Central memory CD4-positive, alpha-beta T cell (primary cell): ENCODE data around the gene PSMB4.
"Not testable (repeated sequence)": the region's sequence is repeated elsewhere in the genome, so short reads cannot be mapped to it uniquely, and the experiment has no call there.

Experiments used
- DNase-seq: peaks from one replicate; pipeline ENCODE4 v3.0.0; 2022

Gene PSMB4

GRCh38 chr1:151390221-151391078 is 8.9 kb upstream of the PSMB4 start:
- not testable (repeated sequence) for DNase-seq

DNA sequence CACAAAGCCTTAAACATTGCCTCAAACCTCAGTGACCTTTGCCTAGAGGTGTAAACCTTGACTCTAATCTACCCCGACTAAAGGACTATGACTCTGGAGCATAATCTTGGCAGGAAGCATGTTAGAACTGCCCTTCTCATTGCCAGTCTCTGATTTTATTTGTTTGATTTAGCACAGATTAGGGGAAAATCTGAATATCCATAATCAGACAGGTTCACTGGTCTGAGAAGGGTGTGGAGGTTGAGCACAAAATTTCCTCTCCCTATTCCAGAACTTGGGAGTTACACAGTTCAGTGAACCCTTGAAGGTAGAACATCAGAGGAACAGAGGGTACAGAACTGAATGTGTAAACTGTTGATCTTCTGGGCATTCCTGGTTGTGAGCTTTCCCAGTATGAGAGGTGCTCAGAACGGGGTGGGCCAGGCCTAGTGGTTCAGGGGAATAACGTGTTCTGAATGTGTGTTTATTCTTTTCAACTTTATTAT is 8.3 kb upstream of the PSMB4 start:
- no peak for DNase-seq

GRCh38 chr1:151393583-151393982 is 5.8 kb upstream of the PSMB4 start:
- no peak for DNase-seq

DNA sequence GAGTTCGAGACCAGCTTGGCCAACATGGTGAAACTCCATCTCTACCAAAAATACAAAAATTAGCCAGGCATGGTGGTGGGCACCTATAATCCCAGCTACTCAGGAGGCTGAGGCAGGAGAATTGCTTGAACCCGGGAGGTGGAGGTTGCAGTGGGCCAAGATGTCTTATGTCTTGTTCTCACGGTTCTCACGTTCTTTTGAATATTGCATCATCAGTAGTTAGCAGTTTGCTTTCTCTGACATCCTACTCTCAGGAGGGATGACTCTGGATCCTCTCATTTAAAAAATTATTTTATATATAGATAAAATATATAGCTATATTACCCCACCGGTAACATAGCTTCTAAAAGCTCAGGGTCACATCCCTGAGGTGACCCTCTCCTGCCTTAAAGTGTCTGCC is 3.1 kb upstream of the PSMB4 start:
- not testable (repeated sequence) for DNase-seq

DNA sequence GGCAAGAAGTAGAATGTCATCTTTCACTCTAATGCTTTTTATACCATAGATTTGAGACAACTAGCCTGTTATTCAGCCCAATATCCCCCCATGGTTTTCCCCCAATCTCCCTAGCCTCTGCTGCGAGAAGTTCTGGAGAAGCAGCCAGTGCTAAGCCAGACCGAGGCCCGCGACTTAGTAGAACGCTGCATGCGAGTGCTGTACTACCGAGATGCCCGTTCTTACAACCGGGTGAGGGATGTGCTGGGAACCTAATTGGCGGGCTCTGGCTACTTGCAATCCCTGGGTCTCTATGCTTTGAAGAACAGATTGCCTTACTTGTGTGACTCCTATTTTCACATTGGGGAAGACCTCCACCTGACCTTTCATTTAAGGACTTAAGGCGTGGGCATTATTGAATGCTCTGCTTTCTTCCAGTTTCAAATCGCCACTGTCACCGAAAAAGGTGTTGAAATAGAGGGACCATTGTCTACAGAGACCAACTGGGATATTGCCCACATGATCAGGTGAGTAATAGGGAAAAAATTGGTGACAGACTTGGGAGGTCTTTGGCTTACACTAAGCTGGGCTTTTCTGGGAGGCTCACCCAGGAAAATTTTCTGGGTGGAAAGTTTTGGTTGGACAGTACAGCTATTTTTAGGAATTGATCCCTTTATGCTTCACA is 1.9 kb downstream of the PSMB4 start:
- no peak for DNase-seq

GRCh38 chr1:151401860-151402259 is 2.5 kb downstream of the PSMB4 start:
- DNase-seq = no peak

DNA sequence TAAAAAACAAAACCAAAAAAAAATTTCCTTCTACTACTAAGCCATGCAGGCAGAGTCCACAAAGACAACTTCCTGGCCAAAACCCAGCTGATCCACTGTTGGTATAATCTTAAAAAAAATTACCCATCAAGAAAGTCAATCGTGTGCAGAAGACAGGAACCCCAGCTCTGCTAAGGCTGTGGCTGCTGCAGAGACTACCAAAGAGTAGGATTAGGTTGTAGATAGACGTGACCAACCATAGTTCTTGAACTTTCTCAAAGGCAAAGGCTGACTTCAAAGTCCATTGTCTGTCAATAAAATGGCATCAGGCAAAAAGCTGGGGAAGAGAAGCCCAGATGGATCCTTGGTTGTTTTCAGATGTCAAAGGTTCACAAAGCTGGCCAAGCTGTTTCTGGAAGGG is 3.4 kb downstream of the PSMB4 start:
- no peak for DNase-seq

DNA sequence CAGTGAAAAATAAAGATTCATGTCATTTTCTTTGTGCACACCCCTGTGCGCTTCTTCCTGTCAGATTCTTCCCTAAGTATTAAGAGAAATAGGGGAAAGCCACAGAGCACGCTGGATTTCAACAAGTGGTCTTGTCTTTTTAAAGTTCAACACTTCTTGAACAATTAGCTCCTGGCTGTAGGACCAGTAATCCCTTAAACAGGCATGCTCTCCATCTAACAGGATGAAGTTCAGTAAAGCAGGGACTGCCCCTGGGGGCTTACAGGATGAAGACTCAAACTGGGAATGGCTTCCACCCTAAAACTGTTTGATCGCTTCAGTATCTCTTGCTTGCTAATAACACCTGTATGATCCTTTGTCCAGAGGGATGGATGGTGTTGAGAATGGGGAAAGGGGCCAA is 4.2 kb downstream of the PSMB4 start:
- DNase-seq = no peak

DNA sequence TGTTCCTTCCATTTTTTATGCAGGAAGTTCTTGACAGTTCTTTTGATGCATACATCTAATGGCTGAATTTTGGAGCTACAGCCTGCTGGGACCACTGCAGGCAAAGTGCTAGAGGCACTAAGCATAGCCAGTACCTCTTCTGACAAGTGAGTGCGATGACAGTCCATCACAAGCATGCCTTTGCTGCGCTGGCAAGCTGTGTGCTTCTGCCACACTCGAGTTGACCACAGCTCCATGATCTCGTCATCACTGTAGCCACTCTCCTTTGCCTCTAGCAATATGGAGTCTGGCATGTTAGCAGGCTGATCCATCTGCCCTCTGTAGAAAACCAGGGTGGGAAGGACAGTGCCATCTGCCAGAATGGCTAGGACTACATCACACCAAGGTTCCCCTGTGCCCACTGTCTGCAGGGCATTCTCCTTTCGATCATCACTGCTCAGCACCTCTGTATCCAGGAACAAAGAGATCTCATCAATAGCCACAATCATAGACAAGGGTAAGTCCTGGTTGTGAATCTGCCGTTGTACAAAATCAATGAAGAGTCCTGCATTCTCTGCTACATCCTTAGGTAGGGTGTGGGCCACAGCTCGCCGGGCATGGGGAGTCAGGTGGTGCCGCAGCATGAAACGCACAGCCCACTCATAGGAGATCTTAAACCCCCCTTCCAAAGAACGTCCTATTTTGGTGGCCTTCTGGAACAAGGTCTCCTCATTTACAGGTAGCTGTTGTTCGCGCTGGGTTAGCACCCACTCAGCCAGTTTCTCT is 6.0 kb downstream of the PSMB4 start:
- no peak for DNase-seq

- no peak for DNase-seq
Observed at GRCh38 chr1:151406176-151406575, 6.8 kb downstream of the PSMB4 start.

DNA sequence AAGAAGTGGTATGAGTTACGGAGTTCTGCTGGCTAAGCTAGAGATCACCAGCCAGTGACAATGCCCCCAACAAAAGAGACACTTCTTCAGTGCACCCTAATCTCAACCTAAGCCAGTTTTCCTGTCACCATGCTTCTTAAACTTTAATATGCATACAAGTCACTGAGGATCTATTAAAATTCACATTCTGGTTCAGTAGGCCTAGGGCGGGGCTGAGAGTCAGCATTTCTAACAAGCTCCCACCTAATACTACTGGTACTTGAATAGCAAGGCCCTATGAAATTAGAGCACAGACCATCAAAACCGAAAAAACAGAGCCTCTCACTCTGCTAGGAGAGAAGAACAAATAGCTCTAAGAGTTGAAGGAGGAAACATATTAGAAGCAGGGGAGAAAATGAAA is 7.9 kb downstream of the PSMB4 start:
- DNase-seq = no peak

GRCh38 chr1:151408891-151409290 is 9.5 kb downstream of the PSMB4 start:
- DNase-seq = no peak

GRCh38 chr1:151411884-151412283 is 12.5 kb downstream of the PSMB4 start:
- DNase-seq = no peak

DNA sequence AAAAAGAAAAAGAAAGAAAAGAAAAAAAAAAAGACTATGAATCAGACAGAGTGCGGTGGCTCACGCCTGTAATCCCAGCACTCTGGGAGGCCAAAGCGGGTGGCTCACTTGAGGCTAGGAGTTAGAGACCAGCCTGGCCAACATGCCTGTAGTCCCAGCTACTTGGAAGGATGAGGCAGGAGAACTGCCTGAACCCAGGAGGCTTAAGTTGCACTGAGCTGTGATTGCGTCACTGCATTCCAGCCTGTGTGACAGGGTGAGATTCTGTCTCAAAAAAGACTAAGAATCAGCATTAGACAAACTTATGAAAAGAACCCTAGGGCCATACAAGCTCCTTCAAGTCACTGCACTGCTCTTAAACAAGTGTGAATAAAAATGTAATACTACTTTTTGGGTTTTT is 16.9 kb downstream of the PSMB4 start:
- no peak for DNase-seq

- no peak for DNase-seq
Observed at GRCh38 chr1:151418081-151418480, 18.7 kb downstream of the PSMB4 start.

GRCh38 chr1:151419819-151420218 is 20.4 kb downstream of the PSMB4 start:
- DNase-seq = no peak

GRCh38 chr1:151425103-151425502 is 25.7 kb downstream of the PSMB4 start:
- DNase-seq = no peak

GRCh38 chr1:151428068-151428467 is 28.7 kb downstream of the PSMB4 start:
- no peak for DNase-seq

GRCh38 chr1:151433827-151434226 is 34.5 kb downstream of the PSMB4 start:
- not testable (repeated sequence) for DNase-seq

- no peak for DNase-seq
Observed at GRCh38 chr1:151435174-151435573, 35.8 kb downstream of the PSMB4 start.

- DNase-seq = no peak
Observed at GRCh38 chr1:151436985-151437384, 37.6 kb downstream of the PSMB4 start.

GRCh38 chr1:151437396-151437795 is 38.0 kb downstream of the PSMB4 start:
- DNase-seq = not testable (repeated sequence)
